ENCODE measurements around the gene CAPN15.

CAPN15 gene

DNA sequence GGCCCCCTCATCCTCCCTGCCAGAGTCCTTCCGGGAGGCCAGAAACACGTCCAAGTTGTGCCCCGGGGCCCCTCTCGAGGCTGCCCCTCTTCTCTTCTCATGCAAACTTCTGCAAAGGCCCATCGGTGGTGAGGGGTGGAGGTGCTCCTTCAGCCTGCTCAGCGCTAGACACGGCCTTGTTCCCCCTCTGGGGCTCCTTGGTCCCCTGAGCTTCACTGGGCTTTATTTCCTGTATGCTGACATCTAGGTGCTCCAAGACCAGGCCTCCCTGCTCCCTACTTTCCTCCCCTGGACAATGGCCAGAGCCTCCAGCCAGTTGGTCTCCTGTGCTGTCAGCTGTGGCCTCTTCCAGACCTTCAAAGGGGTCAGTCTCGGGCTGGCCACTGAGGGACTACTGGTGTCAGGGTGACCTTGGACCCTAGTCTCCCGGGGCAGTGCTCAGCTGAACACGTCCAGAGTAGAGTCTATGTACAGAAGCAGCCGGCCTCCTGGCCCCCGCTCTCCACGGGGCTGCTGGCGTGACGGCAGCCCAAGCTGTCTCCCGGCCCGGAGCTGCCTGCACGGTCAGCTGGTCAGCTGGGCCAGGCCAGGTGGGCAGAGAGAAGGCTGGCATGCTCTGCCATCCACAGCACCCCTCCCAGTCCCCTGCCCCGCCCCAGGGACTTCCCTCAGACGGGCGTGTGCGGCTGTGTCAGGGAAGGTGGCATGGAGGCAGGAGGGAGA lies 30.9 kb downstream of the CAPN15 start:
- TF ChIP-seq, protein P1, sequence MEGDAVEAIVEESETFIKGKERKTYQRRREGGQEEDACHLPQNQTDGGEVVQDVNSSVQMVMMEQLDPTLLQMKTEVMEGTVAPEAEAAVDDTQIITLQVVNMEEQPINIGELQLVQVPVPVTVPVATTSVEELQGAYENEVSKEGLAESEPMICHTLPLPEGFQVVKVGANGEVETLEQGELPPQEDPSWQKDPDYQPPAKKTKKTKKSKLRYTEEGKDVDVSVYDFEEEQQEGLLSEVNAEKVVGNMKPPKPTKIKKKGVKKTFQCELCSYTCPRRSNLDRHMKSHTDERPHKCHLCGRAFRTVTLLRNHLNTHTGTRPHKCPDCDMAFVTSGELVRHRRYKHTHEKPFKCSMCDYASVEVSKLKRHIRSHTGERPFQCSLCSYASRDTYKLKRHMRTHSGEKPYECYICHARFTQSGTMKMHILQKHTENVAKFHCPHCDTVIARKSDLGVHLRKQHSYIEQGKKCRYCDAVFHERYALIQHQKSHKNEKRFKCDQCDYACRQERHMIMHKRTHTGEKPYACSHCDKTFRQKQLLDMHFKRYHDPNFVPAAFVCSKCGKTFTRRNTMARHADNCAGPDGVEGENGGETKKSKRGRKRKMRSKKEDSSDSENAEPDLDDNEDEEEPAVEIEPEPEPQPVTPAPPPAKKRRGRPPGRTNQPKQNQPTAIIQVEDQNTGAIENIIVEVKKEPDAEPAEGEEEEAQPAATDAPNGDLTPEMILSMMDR (IDR thresholded peaks at IDR 0.05; ENCODE audit: low read depth, low read length, missing control alignments) = no peak
- in situ Hi-C loops (cut with HindIII; ENCODE audit: low sequenced_read_pairs) = no loop called here
- no peak for DNase-seq (ENCODE audit: low read depth)
- H3K4me3 ChIP-seq (ENCODE audit: low read depth, low read length) = no peak overlapping the region

DNA sequence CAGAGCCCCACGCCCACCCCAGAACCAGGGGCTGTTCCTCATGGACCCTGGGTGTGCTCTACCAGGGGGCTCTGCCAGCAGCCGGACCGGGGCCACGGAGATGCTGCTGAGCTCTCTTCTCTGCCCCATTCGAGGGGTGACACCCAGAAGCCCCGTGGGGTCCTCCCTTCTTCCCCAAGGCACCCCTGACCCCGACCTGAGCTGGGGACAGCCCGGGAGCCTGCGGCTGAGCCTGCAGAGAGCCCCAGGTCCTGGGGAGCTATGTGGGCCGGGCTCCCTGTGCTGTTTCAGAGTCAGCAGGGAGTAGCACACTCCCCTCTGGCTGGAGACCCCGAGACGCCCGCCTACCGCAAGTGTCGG lies 31.5 kb downstream of the CAPN15 start:
- DNase-seq (ENCODE audit: low read depth) = no peak
- TF ChIP-seq, protein P1 (IDR thresholded peaks at IDR 0.05; ENCODE audit: low read depth, low read length, missing control alignments) = no peak
- in situ Hi-C loops (cut with HindIII; ENCODE audit: low sequenced_read_pairs) = no loop called here
- H3K4me3 ChIP-seq (ENCODE audit: low read depth, low read length) = no peak overlapping the region

DNA sequence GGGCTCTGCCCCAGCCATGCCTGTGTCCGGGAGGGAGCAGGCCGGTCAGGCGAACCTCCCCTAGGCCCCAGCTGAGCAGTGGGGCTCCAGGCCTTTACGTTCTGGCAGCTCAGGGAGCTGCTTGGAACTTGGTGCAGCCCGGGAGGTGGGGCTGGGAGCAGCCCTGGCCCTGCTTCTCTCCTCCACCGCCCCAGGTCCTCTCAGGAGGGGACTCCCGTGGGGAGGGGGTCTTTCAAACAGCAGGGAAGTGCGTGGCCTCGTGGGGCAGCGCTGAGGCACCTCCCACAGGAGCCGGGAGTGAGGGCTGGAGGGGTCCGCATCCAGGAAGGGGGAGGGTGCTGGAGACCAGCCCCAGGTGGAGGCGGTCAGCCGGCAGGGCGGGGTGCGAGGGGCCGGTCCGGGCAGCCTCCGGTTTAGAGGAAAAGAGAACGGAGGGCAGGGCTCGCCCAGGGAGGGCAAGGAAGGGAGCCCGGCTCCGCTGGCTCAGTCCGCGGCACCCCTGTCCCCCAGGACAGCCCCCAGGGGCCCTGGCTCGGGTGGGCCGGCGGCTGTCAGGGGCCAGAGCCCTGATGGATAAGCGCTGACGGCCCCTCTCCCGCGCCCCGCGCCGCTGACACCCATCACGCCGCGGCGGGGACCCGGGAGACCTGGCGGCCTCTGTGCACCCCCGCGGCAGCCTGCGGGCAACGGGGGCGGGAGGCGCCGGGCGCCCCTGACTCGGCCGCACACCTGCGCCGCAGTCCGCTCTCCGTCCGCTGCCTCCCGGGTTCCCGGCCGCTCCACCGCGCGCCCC lies 32.1 kb downstream of the CAPN15 start:
- H3K4me3 ChIP-seq (ENCODE audit: low read depth, low read length) = no peak overlapping the region
- TF ChIP-seq, protein P1 (IDR thresholded peaks at IDR 0.05; ENCODE audit: low read depth, low read length, missing control alignments) = no peak
- DNase-seq (ENCODE audit: low read depth) = no peak
- in situ Hi-C loops (cut with HindIII; ENCODE audit: low sequenced_read_pairs) = no loop called here

DNA sequence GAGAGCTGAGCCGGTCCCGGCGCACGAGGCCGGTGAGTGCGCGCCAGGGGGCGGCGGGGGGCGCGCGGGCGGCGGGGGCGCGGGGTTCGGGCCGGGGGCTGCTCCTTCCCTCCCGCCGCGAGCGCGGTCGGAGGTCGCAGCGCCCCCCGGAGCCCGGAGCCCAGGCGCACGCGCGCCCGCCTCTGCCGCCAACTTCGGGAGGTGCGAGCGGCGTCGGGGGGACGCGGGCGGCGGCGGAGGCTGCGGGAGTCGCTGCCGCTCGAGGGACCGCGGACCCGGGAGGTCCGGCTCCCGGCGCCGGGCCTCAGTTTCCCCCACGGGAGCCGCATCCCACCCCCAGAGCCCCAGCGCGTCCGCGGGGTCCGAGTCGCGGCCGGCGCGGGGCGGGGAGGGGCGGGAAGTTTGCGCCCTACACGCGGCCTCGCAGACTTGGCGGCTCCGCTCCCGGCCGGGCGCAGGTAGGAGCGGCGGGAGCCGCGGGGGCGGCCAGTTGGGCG lies 32.7 kb downstream of the CAPN15 start, which contains the start of gene PRR35:
PRR35 (plus strand) TSS at position 191 of the 497 bp plus-strand sequence. CDS start 2,901 bp downstream, outside the sequence.
- no peak for DNase-seq (ENCODE audit: low read depth)
- TF ChIP-seq, protein P1 (IDR thresholded peaks at IDR 0.05; ENCODE audit: low read depth, low read length, missing control alignments) = no peak
- in situ Hi-C loops (cut with HindIII; ENCODE audit: low sequenced_read_pairs) = no loop called here
- no peak within 1 kb of the TSS for H3K4me3 ChIP-seq (ENCODE audit: low read depth, low read length)

GRCh38 chr16:560701-561412 lies 33.3 kb downstream of the CAPN15 start:
- no peak overlapping the region for H3K4me3 ChIP-seq (ENCODE audit: low read depth, low read length)
- no peak for DNase-seq (ENCODE audit: low read depth)
- in situ Hi-C loops (cut with HindIII; ENCODE audit: low sequenced_read_pairs) = no loop called here
- TF ChIP-seq, protein P1 (IDR thresholded peaks at IDR 0.05; ENCODE audit: low read depth, low read length, missing control alignments) = no peak

DNA sequence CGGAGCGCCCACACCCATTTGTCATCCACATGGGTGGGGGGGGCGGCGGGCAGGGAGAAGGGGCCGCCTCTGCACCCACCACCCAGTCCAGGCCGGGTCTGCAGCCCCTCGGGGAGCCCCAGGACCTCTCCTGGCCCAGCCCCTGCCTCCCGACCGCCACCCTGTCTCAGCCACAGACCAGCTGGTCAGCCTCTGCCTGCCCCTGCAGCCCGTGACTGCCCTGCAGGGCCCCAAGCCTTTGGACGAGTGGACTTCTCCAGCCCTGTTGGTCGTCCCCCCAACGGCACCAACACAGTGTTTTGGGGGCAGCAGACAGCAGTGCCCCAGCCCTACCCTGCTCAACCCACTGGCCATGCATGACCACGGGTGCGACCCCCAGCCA lies 33.9 kb downstream of the CAPN15 start:
- in situ Hi-C loops (cut with HindIII; ENCODE audit: low sequenced_read_pairs) = no loop called here
- TF ChIP-seq, protein P1 (IDR thresholded peaks at IDR 0.05; ENCODE audit: low read depth, low read length, missing control alignments) = no peak

More for the DNA sequence above, 33.9 kb downstream of the CAPN15 start:
- no peak overlapping the region for H3K4me3 ChIP-seq (ENCODE audit: low read depth, low read length)
- no peak for DNase-seq (ENCODE audit: low read depth)
